ENCODE results near the gene ATP1A1.

ATP1A1 gene

GRCh38 chr1:116439701-116440100 is 66.7 kb downstream of the ATP1A1 start:
- DNase-seq (ENCODE audit: low spot score): no peak

GRCh38 chr1:116440731-116441130 is 67.7 kb downstream of the ATP1A1 start:
- DNase-seq (ENCODE audit: low spot score): no peak

GRCh38 chr1:116445534-116445933 is 72.5 kb downstream of the ATP1A1 start:
- no peak for DNase-seq (ENCODE audit: low spot score)

GRCh38 chr1:116446686-116447085 is 73.6 kb downstream of the ATP1A1 start:
- DNase-seq (ENCODE audit: low spot score): no peak

- DNase-seq (ENCODE audit: low spot score): no peak
Observed at GRCh38 chr1:116448785-116449385, 75.8 kb downstream of the ATP1A1 start.

GRCh38 chr1:116449578-116449977 is 76.5 kb downstream of the ATP1A1 start:
- no peak for DNase-seq (ENCODE audit: low spot score)

- DNase-seq (ENCODE audit: low spot score): no peak
Observed at GRCh38 chr1:116451702-116452101, 78.7 kb downstream of the ATP1A1 start.

GRCh38 chr1:116453481-116453880 is 80.4 kb downstream of the ATP1A1 start:
- DNase-seq (ENCODE audit: low spot score): no peak

GRCh38 chr1:116453906-116454305 is 80.9 kb downstream of the ATP1A1 start:
- no peak for DNase-seq (ENCODE audit: low spot score)
